ENCODE results near the gene ALOXE3. TPM values are rescaled to one million over a fixed set of nuclear protein-coding genes. Genes with fewer than 3 reads are reported as not detected.

The ALOXE3 gene
- total and polyA plus RNA-seq, 2 of the 8 experiments (the other 6 are each of a cell fraction or from before 2014, with no cell fraction given), result 0.26 TPM; not detected in 1

DNA sequence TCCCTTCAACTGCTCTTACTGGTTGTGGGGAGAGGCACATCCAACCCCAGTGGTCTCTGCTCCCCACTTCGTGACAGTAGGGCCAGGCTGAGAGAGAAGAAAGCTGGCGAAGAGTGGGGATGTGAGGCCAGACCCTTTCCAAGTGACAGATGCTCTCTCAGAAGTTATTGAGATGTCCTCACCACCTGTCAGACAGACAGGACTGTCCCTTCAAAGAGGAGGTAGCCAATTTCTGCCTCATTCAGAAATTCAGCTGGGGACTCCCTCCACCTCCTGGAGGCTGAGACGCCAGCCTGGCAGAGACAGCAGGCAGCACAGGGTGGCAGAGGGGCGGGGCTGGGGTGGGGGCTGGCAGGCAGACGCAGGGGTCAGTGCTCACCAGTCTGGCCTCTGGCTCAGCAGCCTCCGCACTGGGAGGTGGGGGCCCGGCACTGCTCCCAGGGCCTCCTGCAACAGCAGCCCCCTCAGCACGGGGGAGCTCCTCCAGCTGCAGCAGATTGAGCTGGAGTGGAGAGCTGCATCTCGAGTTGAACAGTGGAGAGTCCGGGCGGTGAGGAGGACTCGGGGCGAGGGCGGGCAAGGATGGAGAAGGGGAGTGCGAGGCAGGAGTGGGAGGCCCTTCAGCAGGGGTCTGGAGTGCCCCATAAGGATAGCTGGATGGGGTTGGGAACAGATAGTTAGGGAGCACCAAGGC lies 24.7 kb upstream of the ALOXE3 start (continued):
- TF ChIP-seq, protein P1, sequence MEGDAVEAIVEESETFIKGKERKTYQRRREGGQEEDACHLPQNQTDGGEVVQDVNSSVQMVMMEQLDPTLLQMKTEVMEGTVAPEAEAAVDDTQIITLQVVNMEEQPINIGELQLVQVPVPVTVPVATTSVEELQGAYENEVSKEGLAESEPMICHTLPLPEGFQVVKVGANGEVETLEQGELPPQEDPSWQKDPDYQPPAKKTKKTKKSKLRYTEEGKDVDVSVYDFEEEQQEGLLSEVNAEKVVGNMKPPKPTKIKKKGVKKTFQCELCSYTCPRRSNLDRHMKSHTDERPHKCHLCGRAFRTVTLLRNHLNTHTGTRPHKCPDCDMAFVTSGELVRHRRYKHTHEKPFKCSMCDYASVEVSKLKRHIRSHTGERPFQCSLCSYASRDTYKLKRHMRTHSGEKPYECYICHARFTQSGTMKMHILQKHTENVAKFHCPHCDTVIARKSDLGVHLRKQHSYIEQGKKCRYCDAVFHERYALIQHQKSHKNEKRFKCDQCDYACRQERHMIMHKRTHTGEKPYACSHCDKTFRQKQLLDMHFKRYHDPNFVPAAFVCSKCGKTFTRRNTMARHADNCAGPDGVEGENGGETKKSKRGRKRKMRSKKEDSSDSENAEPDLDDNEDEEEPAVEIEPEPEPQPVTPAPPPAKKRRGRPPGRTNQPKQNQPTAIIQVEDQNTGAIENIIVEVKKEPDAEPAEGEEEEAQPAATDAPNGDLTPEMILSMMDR (IDR thresholded peaks at IDR 0.05; ENCODE audit: control extremely low read depth in 1 of 3, insufficient read depth in 1 of 3, low read depth in 1 of 3, low read length in 3 of 3), result no peak
- TF ChIP-seq EZH2 (IDR thresholded peaks at IDR 0.05; ENCODE audit: low read depth, low read length, severe bottlenecking) (no peak), HDAC2 (IDR thresholded peaks at IDR 0.05; ENCODE audit: borderline replicate concordance in 1 of 2, low read depth in 2 of 2, low read length in 2 of 2) (no peak), CREB1 (IDR thresholded peaks at IDR 0.05) (no peak)
- TF ChIP-seq, protein P2, sequence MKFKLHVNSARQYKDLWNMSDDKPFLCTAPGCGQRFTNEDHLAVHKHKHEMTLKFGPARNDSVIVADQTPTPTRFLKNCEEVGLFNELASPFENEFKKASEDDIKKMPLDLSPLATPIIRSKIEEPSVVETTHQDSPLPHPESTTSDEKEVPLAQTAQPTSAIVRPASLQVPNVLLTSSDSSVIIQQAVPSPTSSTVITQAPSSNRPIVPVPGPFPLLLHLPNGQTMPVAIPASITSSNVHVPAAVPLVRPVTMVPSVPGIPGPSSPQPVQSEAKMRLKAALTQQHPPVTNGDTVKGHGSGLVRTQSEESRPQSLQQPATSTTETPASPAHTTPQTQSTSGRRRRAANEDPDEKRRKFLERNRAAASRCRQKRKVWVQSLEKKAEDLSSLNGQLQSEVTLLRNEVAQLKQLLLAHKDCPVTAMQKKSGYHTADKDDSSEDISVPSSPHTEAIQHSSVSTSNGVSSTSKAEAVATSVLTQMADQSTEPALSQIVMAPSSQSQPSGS (IDR thresholded peaks at IDR 0.05; ENCODE audit: low read length), result no peak

Data from H1 (cell line).